IMR-90 (cell line): ENCODE measurements around the gene ARHGAP15. TPM values are rescaled to one million over a fixed set of nuclear protein-coding genes. Genes with fewer than 3 reads are reported as not detected.

Source experiments
- ATAC-seq: fragments of 200-7000 bp; cut with Tn5 transposase; 2 replicates; pipeline ENCODE4 v1.9.1; 2020; ENCODE audit warnings: low read depth, mild to moderate bottlenecking, moderate library complexity
- BruUV-seq: library from RNA; stranded (reverse); fragments of 400-500 nt; replicated peaks from 2 replicates; lab custom pipeline; 2021; lab: Mats Ljungman, UMichigan
- CTCF ChIA-PET: fragments of 300-600 bp; formaldehyde crosslinking; extraction: SDS; loops from one replicate; lab custom pipeline; 2021; ENCODE audit warnings: antibody characterized with exemption; lab: Yijun Ruan, JAX
- POLR2A ChIA-PET: fragments of 300-600 bp; sonication (Branson Sonifier 250); formaldehyde crosslinking; loops from one replicate; lab custom pipeline; 2022; ENCODE audit warnings: antibody characterized with exemption; ENCODE audit not compliant: unreplicated experiment; lab: Charles Lee
- DNase-seq: peaks from one replicate; pipeline ENCODE4 v3.0.0; 2013
- H2AFZ ChIP-seq: replicated peaks from 2 replicates; pipeline ENCODE3; 2013; ENCODE audit warnings: low read length, mild to moderate bottlenecking; ENCODE audit not compliant: poor library complexity
- H2AK5ac ChIP-seq: 2 replicates; pipeline ENCODE4 v1.6.1; 2013; ENCODE audit warnings: low read depth, low read length, inconsistent platforms
- H2AK9ac ChIP-seq: replicated peaks from 2 replicates; pipeline ENCODE3; 2013; ENCODE audit warnings: mild to moderate bottlenecking, low read depth, low read length, moderate library complexity; ENCODE audit not compliant: poor library complexity
- H2BK120ac ChIP-seq: 2 replicates; pipeline ENCODE4 v1.6.1; 2013; ENCODE audit warnings: low read depth, low read length, inconsistent platforms
- H2BK15ac ChIP-seq: 3 replicates; pipeline ENCODE4 v1.6.1; 2013; ENCODE audit warnings: low read depth, low read length, inconsistent platforms
- H2BK20ac ChIP-seq: 2 replicates; pipeline ENCODE4 v1.6.1; 2013; ENCODE audit warnings: low read depth, mild to moderate bottlenecking, inconsistent platforms, low read length, moderate library complexity
- H2BK5ac ChIP-seq: 2 replicates; pipeline ENCODE4 v1.6.1; 2013; ENCODE audit warnings: mild to moderate bottlenecking, low read depth, low read length, inconsistent platforms; ENCODE audit not compliant: poor library complexity, severe bottlenecking
- H3K14ac ChIP-seq: replicated peaks from 2 replicates; pipeline ENCODE4 v1.6.1; 2013; ENCODE audit warnings: low read depth, low read length, inconsistent platforms
- H3K18ac ChIP-seq: 2 replicates; pipeline ENCODE4 v1.6.1; 2013; ENCODE audit warnings: low read depth, low read length, control low read depth
- H3K23ac ChIP-seq: 2 replicates; pipeline ENCODE4 v1.6.1; 2013; ENCODE audit warnings: low read depth, low read length, inconsistent platforms
- H3K27ac ChIP-seq: 2 replicates; pipeline ENCODE4 v1.5.1; 2013; ENCODE audit warnings: mild to moderate bottlenecking, control low read depth, low read length; ENCODE audit not compliant: insufficient read depth
- H3K27me3 ChIP-seq: 2 replicates; pipeline ENCODE4 v1.6.1; 2013; ENCODE audit warnings: low read length; ENCODE audit not compliant: control insufficient read depth, insufficient read depth
- H3K36me3 ChIP-seq: 2 replicates; pipeline ENCODE4 v1.6.1; 2013; ENCODE audit warnings: low read length, mixed read lengths; ENCODE audit not compliant: control insufficient read depth, insufficient read depth
- H3K4ac ChIP-seq: 2 replicates; pipeline ENCODE4 v1.6.1; 2013; ENCODE audit warnings: low read depth, low read length, inconsistent platforms
- H3K4me1 ChIP-seq: 2 replicates; pipeline ENCODE4 v1.6.1; 2013; ENCODE audit warnings: low read length, mixed read lengths; ENCODE audit not compliant: control insufficient read depth, insufficient read depth
- H3K4me2 ChIP-seq: 2 replicates; pipeline ENCODE4 v1.6.1; 2013; ENCODE audit warnings: low read depth, mild to moderate bottlenecking, control low read depth, low read length, moderate library complexity
- H3K4me3 ChIP-seq: 2 replicates; pipeline ENCODE4 v1.5.1; 2013; ENCODE audit warnings: low read depth, mild to moderate bottlenecking, control low read depth, low read length, moderate library complexity; ENCODE audit not compliant: insufficient read depth
- H3K56ac ChIP-seq: 2 replicates; pipeline ENCODE4 v1.6.1; 2013; ENCODE audit warnings: low read length, inconsistent platforms; ENCODE audit not compliant: insufficient read depth; ENCODE audit errors: extremely low read depth
- H3K79me1 ChIP-seq, 2 experiments: 2 replicates each; pipeline ENCODE4 v1.6.1; 2013; ENCODE audit warnings: low read length in 2 of 2, inconsistent platforms in 1 of 2, low read depth in 1 of 2
- H3K9ac ChIP-seq: 2 replicates; pipeline ENCODE4 v1.6.1; 2013; ENCODE audit warnings: low read depth, low read length, control low read depth
- H3K9me1 ChIP-seq: 2 replicates; pipeline ENCODE4 v1.6.1; 2013; ENCODE audit warnings: low read length, inconsistent platforms; ENCODE audit not compliant: insufficient read depth
- H3K9me3 ChIP-seq: 2 replicates; pipeline ENCODE4 v1.6.1; 2013; ENCODE audit warnings: low read length; ENCODE audit not compliant: control insufficient read depth, insufficient read depth
- H4K20me1 ChIP-seq: 2 replicates; pipeline ENCODE4 v1.6.1; 2013; ENCODE audit warnings: low read length, inconsistent platforms; ENCODE audit not compliant: insufficient read depth
- H4K5ac ChIP-seq: 2 replicates; pipeline ENCODE4 v1.6.1; 2013; ENCODE audit warnings: mild to moderate bottlenecking, low read depth, low read length, control low read depth
- H4K8ac ChIP-seq, 2 experiments: 2 replicates each; pipeline ENCODE4 v1.6.1; 2013; ENCODE audit warnings: low read depth in 2 of 2, low read length in 2 of 2, control low read depth in 1 of 2, inconsistent platforms in 1 of 2
- H4K91ac ChIP-seq: 2 replicates; pipeline ENCODE4 v1.6.1; 2013; ENCODE audit warnings: low read depth, low read length, inconsistent platforms; ENCODE audit not compliant: insufficient read depth
- BHLHE40 ChIP-seq: fragments of 150-350 bp; IDR thresholded peaks from 2 replicates; pipeline ENCODE4 v1.6.1; 2016; ENCODE audit warnings: mild to moderate bottlenecking, low read depth, low read length
- CEBPB ChIP-seq: IDR thresholded peaks from 2 replicates; pipeline ENCODE4 v1.6.1; 2012; ENCODE audit warnings: low read depth, low read length, improper control_type of control experiment
- CHD1 ChIP-seq: IDR thresholded peaks from 2 replicates; pipeline ENCODE4 v1.6.1; 2012; ENCODE audit warnings: low read depth, low read length, improper control_type of control experiment
- FOS ChIP-seq: fragments of 150-350 bp; IDR thresholded peaks from 2 replicates; pipeline ENCODE4 v1.6.1; 2016; ENCODE audit warnings: low read depth, low read length
- MAFK ChIP-seq: IDR thresholded peaks from 2 replicates; pipeline ENCODE4 v1.6.1; 2012; ENCODE audit warnings: low read depth, low read length, improper control_type of control experiment
- MAZ ChIP-seq: IDR thresholded peaks from 2 replicates; pipeline ENCODE4 v1.6.1; 2012; ENCODE audit warnings: low read depth, mild to moderate bottlenecking, low read length, improper control_type of control experiment, moderate library complexity, borderline replicate concordance
- MXI1 ChIP-seq: IDR thresholded peaks from 2 replicates; pipeline ENCODE4 v1.6.1; 2012; ENCODE audit warnings: low read depth, mild to moderate bottlenecking, low read length, moderate library complexity, borderline replicate concordance
- NFE2L2 ChIP-seq: fragments of 150-350 bp; IDR thresholded peaks from 2 replicates; pipeline ENCODE4 v1.6.1; 2016; ENCODE audit warnings: low read depth, mild to moderate bottlenecking, low read length
- POLR2A ChIP-seq: IDR thresholded peaks from 2 replicates; pipeline ENCODE4 v1.6.1; 2012; ENCODE audit warnings: mild to moderate bottlenecking, low read depth, low read length
- RAD21 ChIP-seq: IDR thresholded peaks from 2 replicates; pipeline ENCODE4 v1.6.1; 2012; ENCODE audit warnings: low read length, improper control_type of control experiment
- RCOR1 ChIP-seq: IDR thresholded peaks from 2 replicates; pipeline ENCODE4 v1.6.1; 2012; ENCODE audit warnings: mild to moderate bottlenecking, low read length, improper control_type of control experiment; ENCODE audit not compliant: insufficient replicate concordance
- RFX5 ChIP-seq: IDR thresholded peaks from 2 replicates; pipeline ENCODE4 v1.8.0; 2012; ENCODE audit warnings: low read depth, mild to moderate bottlenecking, low read length, moderate library complexity
- SMC3 ChIP-seq: fragments of 150-350 bp; IDR thresholded peaks from 2 replicates; pipeline ENCODE4 v1.6.1; 2016; ENCODE audit warnings: low read depth, mild to moderate bottlenecking, antibody characterized with exemption, low read length, moderate library complexity
- WGBS, 2 experiments: methylation state at CpG; one replicate each; pipeline versions ENCODE4 v1.1.5 to v1.1.7; 2013; ENCODE audit warnings: missing lambda C conversion rate in 2 of 2; ENCODE audit not compliant: insufficient read length in 1 of 2; ENCODE audit errors: extremely low coverage in 2 of 2; 5-methylcytosine and 5-hydroxymethylcytosine counted together
- dilution Hi-C: fragments of 300-500 bp; cut with HindIII; formaldehyde crosslinking; loops from one replicate; pipeline ENCODE4 v1.14.3; 2018; ENCODE audit warnings: low sequenced_read_pairs; ENCODE audit not compliant: unreplicated experiment
- in situ Hi-C: fragments of 300-500 bp; cut with MboI; formaldehyde crosslinking; loops from 3 replicates; pipeline ENCODE4 v1.14.3; 2019; ENCODE audit warnings: low sequenced_read_pairs, inconsistent platforms, mixed read lengths
- intact Hi-C: fragments of 100-400 bp; cut with micrococcal nuclease; formaldehyde crosslinking; loops from 2 replicates; pipeline ENCODE4 v1.10.0; 2022
- polyA plus RNA-seq, 3 experiments: library from polyadenylated mRNA; depleted of rRNA; stranded (reverse); fragments of >200 nt; gene quantifications; 2 replicates each; pipeline ENCODE4 v1.2.3, GENCODE V29; 2012; ENCODE audit warnings: low replicate concordance in 1 of 3
- total RNA-seq: library from RNA; depleted of rRNA; stranded (reverse); fragments of >200 nt; gene quantifications from 2 replicates; pipeline ENCODE4 v1.2.3, GENCODE V29; 2012
- TF ChIP-seq, protein P1 (sequence below): fragments of 150-350 bp; IDR thresholded peaks from 2 replicates; pipeline ENCODE4 v1.6.1; 2017; ENCODE audit warnings: mild to moderate bottlenecking, antibody characterized with exemption, low read length, low read depth
- TF ChIP-seq, protein P2 (sequence below): fragments of 150-350 bp; IDR thresholded peaks from 2 replicates; pipeline ENCODE4 v1.6.1; 2016; ENCODE audit warnings: low read depth, mild to moderate bottlenecking, low read length, moderate library complexity, borderline replicate concordance
- TF ChIP-seq, protein P3 (sequence below): conservative IDR thresholded peaks from 2 replicates; pipeline ENCODE4 v1.5.1; 2012; ENCODE audit warnings: mild to moderate bottlenecking, low read depth, low read length, improper control_type of control experiment

Gene ARHGAP15
- total and polyA plus RNA-seq, 2 of the 4 experiments (the other 2 are of a cell fraction), result not detected

DNA sequence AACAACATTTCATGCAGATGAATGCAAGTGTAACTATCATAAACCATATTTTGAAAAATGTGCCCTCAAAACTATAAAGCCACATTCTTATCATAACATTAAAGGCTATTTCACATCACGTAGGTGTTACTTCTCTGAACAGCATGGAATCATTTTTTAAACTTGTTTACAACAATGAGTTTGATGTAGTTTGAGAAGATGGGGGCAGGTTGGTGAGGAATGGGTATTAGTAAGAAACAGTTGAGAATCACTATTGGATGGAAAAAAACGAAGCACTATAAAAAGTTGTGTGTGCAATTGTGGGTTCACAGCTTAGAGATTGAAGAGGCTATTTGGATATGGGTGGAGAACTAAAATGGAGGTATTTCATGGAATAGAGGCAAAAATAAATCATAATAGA lies 569.1 kb downstream of the ARHGAP15 start:
- Histone ChIP-seq H3K14ac (no peak overlapping the region), H3K4me3 (no peak overlapping the region), H2AK9ac (no peak overlapping the region), H3K4me2 (no peak overlapping the region), H4K91ac (no peak overlapping the region), H2AFZ (no peak overlapping the region), H2BK20ac (no peak overlapping the region), H3K23ac (no peak overlapping the region), H3K27me3 (no peaks in the 10 kb centered on the region), H3K4ac (no peak overlapping the region), H3K9me1 (no peaks in the 10 kb centered on the region), H4K8ac (no peak overlapping the region), H4K20me1 (no peaks in the 10 kb centered on the region), H3K9ac (no peak overlapping the region), H2BK5ac (no peak overlapping the region), H3K18ac (no peak overlapping the region), H2AK5ac (no peak overlapping the region), H3K4me1 (no peaks in the 10 kb centered on the region), H2BK120ac (no peak overlapping the region), H3K36me3 (no peaks in the 10 kb centered on the region), H3K27ac (no peak overlapping the region), H2BK15ac (no peak overlapping the region), H3K79me1 (no peaks in the 10 kb centered on the region), H3K56ac (no peak overlapping the region), H4K5ac (no peak overlapping the region), H3K9me3 (no peaks in the 10 kb centered on the region)
- intact Hi-C loops, result no loop called here
- ChIA-PET POLR2A (no interaction called here), CTCF (no interaction called here)
- dilution Hi-C loops, result no loop called here
- in situ Hi-C loops, result no loop called here
- TF ChIP-seq NFE2L2 (no peak), BHLHE40 (no peak), RCOR1 (no peak), MXI1 (no peak), MAFK (no peak), MAZ (no peak), CHD1 (no peak), SMC3 (no peak), FOS (no peak), POLR2A (no peak), CEBPB (no peak), RFX5 (no peak), RAD21 (no peak)
- TF ChIP-seq, protein P1, sequence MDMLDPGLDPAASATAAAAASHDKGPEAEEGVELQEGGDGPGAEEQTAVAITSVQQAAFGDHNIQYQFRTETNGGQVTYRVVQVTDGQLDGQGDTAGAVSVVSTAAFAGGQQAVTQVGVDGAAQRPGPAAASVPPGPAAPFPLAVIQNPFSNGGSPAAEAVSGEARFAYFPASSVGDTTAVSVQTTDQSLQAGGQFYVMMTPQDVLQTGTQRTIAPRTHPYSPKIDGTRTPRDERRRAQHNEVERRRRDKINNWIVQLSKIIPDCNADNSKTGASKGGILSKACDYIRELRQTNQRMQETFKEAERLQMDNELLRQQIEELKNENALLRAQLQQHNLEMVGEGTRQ, result no peak
- TF ChIP-seq, protein P2, sequence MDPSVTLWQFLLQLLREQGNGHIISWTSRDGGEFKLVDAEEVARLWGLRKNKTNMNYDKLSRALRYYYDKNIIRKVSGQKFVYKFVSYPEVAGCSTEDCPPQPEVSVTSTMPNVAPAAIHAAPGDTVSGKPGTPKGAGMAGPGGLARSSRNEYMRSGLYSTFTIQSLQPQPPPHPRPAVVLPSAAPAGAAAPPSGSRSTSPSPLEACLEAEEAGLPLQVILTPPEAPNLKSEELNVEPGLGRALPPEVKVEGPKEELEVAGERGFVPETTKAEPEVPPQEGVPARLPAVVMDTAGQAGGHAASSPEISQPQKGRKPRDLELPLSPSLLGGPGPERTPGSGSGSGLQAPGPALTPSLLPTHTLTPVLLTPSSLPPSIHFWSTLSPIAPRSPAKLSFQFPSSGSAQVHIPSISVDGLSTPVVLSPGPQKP, result no peak
- TF ChIP-seq, protein P3, sequence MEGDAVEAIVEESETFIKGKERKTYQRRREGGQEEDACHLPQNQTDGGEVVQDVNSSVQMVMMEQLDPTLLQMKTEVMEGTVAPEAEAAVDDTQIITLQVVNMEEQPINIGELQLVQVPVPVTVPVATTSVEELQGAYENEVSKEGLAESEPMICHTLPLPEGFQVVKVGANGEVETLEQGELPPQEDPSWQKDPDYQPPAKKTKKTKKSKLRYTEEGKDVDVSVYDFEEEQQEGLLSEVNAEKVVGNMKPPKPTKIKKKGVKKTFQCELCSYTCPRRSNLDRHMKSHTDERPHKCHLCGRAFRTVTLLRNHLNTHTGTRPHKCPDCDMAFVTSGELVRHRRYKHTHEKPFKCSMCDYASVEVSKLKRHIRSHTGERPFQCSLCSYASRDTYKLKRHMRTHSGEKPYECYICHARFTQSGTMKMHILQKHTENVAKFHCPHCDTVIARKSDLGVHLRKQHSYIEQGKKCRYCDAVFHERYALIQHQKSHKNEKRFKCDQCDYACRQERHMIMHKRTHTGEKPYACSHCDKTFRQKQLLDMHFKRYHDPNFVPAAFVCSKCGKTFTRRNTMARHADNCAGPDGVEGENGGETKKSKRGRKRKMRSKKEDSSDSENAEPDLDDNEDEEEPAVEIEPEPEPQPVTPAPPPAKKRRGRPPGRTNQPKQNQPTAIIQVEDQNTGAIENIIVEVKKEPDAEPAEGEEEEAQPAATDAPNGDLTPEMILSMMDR, result no peak
- no TSS peak for BruUV-seq
- no peak for ATAC-seq
- DNase-seq, result no peak
- 71% methylated on average over 1 of the region's 2 CpGs; no CpG with 5 or more reads in 1 of the 2 experiments for WGBS, 2 experiments
